HEK293 (cell line): ENCODE results near the gene PRMT1.

Experiments used
- CTCF ChIP-seq: fragments of 450-650 bp; formaldehyde crosslinking; IDR thresholded peaks from 2 replicates; pipeline ENCODE4 v1.5.1; 2016; ENCODE audit warnings: missing biosample characterization, missing genetic modification characterization
- ZNF214 ChIP-seq: fragments of 450-650 bp; formaldehyde crosslinking; IDR thresholded peaks from 2 replicates; pipeline ENCODE4 v1.5.1; 2017; ENCODE audit warnings: missing biosample characterization, mild to moderate bottlenecking, missing genetic modification characterization, borderline replicate concordance
- ZNF223 ChIP-seq: fragments of 450-650 bp; formaldehyde crosslinking; IDR thresholded peaks from 2 replicates; pipeline ENCODE4 v1.5.1; 2016; ENCODE audit warnings: missing biosample characterization, missing genetic modification characterization
- ZNF514 ChIP-seq: fragments of 450-650 bp; formaldehyde crosslinking; IDR thresholded peaks from 2 replicates; pipeline ENCODE4 v1.5.1; 2016; ENCODE audit warnings: missing biosample characterization, missing genetic modification characterization
- ZNF626 ChIP-seq: fragments of 450-650 bp; sonication (Bioruptor Pico); formaldehyde crosslinking; IDR thresholded peaks from 2 replicates; pipeline ENCODE4 v1.5.1; 2018; ENCODE audit warnings: missing biosample characterization, missing genetic modification characterization, inconsistent platforms
- ZNF785 ChIP-seq: fragments of 450-650 bp; formaldehyde crosslinking; IDR thresholded peaks from 2 replicates; pipeline ENCODE4 v1.5.1; 2016; ENCODE audit warnings: missing biosample characterization, missing genetic modification characterization
- ZNF830 ChIP-seq: fragments of 450-650 bp; IDR thresholded peaks from 2 replicates; pipeline ENCODE4 v1.5.0; 2018; ENCODE audit warnings: missing biosample characterization, missing genetic modification characterization, low read depth, mild to moderate bottlenecking, moderate library complexity
- TF ChIP-seq, protein P1 (sequence below): fragments of 450-650 bp; formaldehyde crosslinking; IDR thresholded peaks from 2 replicates; pipeline ENCODE4 v1.5.1; 2016; ENCODE audit warnings: missing biosample characterization, missing genetic modification characterization
- TF ChIP-seq, protein P2 (sequence below): fragments of 450-650 bp; formaldehyde crosslinking; IDR thresholded peaks from 2 replicates; pipeline ENCODE4 v1.5.1; 2016; ENCODE audit warnings: missing biosample characterization, missing genetic modification characterization, low read depth

DNA sequence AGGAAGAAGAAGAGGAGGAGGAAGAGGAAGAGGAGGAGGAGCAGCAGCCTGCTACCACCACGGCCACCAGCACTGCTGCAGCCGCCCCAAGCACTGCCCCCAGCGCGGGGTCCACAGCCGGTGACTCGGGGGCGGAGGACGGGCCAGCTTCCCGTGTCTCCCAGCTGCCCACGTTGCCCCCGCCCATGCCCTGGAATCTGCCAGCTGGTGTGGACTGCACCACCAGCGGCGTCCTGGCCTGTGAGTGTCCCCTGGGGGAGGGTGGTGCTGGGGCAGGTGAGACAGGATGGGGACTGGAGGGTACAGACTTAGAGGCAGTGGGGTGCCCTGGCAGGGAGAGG is 23.6 kb upstream of the PRMT1 start:
- no peak for TF ChIP-seq CTCF (tag by site-specific recombination)
- no peak for TF ChIP-seq ZNF785 (tag by site-specific recombination)
- TF ChIP-seq ZNF626 = no peak
- TF ChIP-seq ZNF214 (tag by site-specific recombination) = no peak
- TF ChIP-seq, protein P1, sequence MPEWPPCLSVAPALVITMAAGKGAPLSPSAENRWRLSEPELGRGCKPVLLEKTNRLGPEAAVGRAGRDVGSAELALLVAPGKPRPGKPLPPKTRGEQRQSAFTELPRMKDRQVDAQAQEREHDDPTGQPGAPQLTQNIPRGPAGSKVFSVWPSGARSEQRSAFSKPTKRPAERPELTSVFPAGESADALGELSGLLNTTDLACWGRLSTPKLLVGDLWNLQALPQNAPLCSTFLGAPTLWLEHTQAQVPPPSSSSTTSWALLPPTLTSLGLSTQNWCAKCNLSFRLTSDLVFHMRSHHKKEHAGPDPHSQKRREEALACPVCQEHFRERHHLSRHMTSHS (tag by site-specific recombination) = no peak
- TF ChIP-seq, protein P2, sequence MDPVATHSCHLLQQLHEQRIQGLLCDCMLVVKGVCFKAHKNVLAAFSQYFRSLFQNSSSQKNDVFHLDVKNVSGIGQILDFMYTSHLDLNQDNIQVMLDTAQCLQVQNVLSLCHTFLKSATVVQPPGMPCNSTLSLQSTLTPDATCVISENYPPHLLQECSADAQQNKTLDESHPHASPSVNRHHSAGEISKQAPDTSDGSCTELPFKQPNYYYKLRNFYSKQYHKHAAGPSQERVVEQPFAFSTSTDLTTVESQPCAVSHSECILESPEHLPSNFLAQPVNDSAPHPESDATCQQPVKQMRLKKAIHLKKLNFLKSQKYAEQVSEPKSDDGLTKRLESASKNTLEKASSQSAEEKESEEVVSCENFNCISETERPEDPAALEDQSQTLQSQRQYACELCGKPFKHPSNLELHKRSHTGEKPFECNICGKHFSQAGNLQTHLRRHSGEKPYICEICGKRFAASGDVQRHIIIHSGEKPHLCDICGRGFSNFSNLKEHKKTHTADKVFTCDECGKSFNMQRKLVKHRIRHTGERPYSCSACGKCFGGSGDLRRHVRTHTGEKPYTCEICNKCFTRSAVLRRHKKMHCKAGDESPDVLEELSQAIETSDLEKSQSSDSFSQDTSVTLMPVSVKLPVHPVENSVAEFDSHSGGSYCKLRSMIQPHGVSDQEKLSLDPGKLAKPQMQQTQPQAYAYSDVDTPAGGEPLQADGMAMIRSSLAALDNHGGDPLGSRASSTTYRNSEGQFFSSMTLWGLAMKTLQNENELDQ (tag by site-specific recombination) = no peak
- no peak for TF ChIP-seq ZNF830 (tag by site-specific recombination)
- TF ChIP-seq ZNF514 (tag by site-specific recombination) = no peak
- no peak for TF ChIP-seq ZNF223 (tag by site-specific recombination)
